HG02840 (cell line): ENCODE measurements around the gene SPHK2.

Source experiments
- ATAC-seq: cut with Tn5 transposase; IDR thresholded peaks from one replicate; pipeline ENCODE4 v1.9.1; 2021; ENCODE audit warnings: mild to moderate bottlenecking, moderate library complexity, moderate number of reproducible peaks; ENCODE audit not compliant: unreplicated experiment, low FRiP score

SPHK2 gene

DNA sequence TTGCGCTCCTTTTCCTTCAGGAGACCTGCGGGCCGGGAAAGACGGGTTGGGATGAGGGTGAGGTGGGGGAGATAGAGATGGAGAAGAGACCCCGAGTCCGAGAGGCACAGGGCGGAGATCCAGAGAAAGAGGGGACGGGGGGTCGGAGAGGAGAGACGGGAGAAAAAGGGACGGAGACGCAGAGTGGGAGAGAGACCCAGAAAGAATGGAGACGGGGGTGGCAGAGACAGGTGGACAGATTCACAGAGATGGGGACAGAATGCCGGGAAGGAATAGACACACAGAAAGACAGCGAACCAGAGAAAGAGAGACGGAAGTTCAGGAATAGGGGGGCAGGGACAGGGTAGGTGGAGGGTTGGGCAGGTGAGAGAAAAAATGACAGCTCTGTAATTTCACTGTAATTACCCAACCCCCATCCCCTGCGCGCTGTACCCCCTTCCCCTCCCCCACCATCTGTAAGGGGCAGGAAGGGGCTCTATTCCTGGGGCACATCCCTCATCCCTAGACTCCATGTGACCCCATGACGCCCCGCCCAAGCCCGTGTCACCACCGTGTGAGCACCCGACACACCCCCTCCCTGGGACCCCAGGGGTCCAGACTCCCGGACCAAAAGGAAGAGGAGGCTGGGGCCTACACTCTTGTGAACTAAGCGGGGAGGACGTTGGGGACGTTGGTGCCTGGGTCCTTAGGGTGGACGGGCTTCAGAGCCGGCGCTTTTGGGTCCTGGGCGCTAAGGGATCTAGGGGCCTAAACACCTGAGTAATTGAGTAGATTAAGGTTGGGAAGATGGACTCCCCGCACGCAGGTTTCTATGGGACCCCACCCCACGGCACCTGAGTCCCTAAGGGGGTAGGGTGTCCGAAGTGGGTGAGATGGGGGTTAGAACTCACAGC, 16.9 kb downstream of the SPHK2 start:
- ATAC-seq: no peak

DNA sequence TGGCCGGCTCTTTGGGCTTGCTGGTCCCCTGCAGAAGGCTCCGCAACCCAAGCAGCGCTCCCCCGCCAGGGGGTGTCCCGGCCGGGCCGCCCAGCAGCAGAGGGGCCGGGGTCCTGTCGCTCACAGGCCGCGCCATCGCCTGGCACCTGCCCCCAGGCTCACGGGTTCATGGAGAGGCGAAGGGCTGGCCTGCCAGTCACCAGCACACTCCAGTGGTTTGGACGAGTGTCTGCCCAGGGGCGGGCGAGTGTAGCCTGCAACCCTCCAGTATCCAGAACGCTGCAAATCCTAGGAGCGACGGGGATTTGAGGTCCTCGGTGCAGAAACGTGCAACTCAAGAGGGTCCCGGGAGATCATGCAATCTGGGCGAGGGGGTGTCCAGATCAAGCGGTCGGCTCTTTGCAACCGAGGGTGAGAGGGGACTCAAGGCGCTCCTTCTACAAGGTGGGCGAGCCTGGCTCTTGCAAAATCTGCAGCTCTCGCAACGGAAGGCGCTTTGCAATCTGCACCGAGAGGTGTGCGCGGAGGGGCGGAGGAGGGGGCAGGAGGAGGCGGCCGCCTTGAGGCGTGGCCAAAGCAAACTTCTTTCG, 17.6 kb downstream of the SPHK2 start, which contains the start of gene DBP:
TSS of gene DBP (minus strand) at position 521 of the 590 bp plus-strand sequence. CDS start at position 136, 385 bp downstream.
- ATAC-seq: no peak

GRCh38 chr19:48637449-48637947, 18.2 kb downstream of the SPHK2 start:
- ATAC-seq: peak; percentile 66

- peak; percentile 6 for ATAC-seq
Observed at GRCh38 chr19:48637948-48638830, 18.9 kb downstream of the SPHK2 start.

- ATAC-seq: no peak
Observed at GRCh38 chr19:48638831-48639381, 19.6 kb downstream of the SPHK2 start.

DNA sequence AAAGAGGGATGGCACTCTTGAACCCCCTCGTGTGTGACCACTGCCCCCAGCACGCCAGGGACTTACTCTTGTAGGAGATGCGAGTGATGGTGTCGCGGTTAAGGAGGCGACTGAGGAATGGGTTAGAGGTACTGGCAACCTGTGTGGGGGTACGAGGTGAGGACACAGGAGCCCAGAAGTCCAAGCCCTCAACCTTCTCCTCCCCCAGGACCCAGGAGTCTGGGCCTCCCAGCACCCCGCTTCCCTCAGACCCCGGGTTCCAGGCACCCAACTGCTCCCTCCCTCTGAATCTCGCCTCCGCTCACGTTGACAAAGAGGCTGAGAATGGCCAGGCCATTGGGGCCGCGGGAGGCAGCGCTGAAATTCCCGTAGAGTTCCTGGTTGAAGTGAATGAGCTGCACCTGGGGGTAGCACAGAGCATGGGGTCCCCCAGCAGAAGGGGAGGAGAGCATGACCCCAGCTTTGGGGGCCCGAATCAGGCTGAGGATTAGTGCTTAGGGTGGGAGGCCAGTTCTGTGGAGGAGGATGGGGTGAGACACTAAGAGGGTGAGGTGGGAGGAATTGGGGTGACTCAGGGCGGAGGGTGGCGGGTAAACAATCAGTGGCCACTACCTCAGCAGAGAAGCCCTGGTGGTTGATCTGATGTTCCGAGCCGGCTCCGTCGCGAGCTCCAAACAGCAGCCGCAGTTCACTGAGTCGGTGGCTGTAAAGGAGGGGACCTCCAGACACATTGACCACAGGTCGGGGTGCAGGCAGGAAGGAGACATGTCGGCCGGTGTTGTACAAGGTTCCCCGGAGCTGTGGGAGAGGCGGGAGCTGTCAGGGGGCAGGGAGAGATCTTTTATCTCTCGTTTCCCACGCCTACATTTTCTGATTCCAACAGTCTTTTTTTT, 20.4 kb downstream of the SPHK2 start:
- no peak for ATAC-seq

- no peak for ATAC-seq
Observed at GRCh38 chr19:48641850-48642249, 22.5 kb downstream of the SPHK2 start.

GRCh38 chr19:48642862-48643261, 23.6 kb downstream of the SPHK2 start:
- no peak for ATAC-seq

DNA sequence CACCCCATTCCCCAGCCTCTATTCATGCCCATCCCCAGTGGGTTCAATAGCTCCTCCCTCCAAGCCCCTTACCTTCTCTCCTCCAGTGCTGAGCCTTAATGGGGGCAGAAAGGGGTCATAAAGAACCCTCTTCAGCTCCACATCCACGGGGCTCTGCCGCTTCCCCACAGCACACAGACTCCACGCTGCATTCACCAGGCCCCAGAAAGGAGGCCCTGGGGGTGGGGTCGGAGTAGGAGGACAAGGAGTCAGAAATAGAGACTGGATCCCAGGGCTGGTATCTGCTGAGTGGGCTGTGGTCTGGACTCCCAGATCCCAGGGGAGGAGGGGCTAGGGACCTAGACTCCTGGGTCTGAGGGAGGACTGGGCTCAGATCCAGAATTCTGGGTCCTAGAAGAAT, 25.0 kb downstream of the SPHK2 start:
- ATAC-seq: no peak

- no peak for ATAC-seq
Observed at GRCh38 chr19:48644839-48645619, 25.7 kb downstream of the SPHK2 start.

GRCh38 chr19:48645620-48646000, 26.3 kb downstream of the SPHK2 start:
- ATAC-seq: no peak

DNA sequence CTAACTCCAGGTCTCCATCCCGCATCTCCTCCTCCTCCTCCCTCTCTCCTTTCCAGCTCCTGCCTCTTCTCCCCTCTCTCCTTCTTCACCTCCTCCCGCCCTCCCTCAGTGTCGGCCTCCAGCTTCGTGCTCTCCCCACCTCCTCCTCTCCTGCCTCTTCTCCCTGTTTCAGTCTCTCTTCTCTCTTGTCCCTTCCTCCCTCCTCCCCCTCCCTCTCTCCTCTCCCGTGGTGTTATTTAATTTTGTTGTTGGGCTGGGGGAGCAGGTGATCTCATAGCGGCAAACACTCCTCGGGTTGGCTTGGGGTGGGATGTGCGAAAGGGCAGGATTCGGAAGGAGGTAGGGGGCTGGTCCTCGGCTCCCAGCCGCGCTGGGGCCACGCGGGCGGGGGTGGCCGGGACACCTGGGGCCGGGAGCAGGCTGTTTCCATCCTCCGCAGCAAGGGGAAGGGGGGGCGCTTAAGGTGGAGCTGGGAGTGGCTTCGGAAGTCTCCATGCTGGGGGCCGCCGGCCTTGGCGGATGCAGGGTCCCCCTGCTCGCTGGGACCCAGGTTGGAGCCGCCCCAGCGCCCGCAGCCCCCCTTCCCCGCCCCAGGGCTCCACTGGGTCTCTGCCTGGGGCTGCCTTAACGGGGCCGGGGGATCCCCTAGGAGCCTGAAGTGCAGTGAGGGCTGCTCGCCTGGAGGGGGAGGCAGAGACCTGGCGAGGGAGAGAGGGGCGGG, 26.9 kb downstream of the SPHK2 start, which contains the start of gene CA11:
TSS of gene CA11 (minus strand) at position 187 of the 721 bp plus-strand sequence. CDS start 555 bp downstream, outside the sequence.
- no peak for ATAC-seq

- ATAC-seq: no peak
Observed at GRCh38 chr19:48646722-48647216, 27.5 kb downstream of the SPHK2 start.

DNA sequence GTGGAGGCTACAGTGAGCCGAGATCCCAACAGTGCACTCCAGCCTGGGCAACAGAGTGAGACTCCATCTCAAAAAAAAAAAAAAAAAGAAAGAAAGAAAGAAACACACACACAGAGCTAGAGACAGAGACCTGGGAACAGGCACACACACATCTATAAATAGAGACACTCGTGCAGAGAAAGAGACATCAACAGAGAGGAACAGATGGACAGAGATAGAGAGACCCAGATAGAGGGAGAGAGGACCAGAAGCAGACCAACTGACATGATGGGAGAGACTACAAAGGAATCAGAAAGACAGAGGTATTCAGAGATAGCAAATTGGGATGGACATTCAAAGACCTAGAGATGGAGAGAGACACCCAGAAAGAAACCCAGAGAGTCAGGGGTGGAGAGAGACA, 28.8 kb downstream of the SPHK2 start:
- no peak for ATAC-seq

- ATAC-seq: no peak
Observed at GRCh38 chr19:48650974-48651682, 31.8 kb downstream of the SPHK2 start.

- no peak for ATAC-seq
Observed at GRCh38 chr19:48651683-48652048, 32.4 kb downstream of the SPHK2 start.
